Measurements from ENCODE around the gene SETBP1.

DNA sequence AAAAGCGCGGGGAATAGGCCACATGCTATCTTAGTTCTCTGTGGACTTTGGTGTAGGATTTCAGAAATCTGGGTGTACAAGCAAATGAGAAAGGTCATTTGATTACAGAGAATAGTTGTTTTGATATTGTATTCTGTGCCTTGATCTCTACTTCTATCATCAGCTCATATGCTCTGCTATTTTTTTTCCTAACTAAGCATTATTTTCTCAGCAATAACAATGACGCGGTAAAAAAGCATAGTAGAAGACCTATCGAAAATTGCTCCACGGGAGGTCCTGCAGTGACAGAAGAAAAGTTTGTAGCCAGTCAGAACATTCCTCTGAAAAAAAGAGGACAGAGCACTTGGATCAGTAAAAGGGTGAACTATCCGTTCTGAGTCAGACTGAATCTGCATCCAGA lies 2.8 kb upstream of the SETBP1 start:
- TF ChIP-seq POLR2A (IDR thresholded peaks at IDR 0.05): no peak
- TF ChIP-seq, protein P1, sequence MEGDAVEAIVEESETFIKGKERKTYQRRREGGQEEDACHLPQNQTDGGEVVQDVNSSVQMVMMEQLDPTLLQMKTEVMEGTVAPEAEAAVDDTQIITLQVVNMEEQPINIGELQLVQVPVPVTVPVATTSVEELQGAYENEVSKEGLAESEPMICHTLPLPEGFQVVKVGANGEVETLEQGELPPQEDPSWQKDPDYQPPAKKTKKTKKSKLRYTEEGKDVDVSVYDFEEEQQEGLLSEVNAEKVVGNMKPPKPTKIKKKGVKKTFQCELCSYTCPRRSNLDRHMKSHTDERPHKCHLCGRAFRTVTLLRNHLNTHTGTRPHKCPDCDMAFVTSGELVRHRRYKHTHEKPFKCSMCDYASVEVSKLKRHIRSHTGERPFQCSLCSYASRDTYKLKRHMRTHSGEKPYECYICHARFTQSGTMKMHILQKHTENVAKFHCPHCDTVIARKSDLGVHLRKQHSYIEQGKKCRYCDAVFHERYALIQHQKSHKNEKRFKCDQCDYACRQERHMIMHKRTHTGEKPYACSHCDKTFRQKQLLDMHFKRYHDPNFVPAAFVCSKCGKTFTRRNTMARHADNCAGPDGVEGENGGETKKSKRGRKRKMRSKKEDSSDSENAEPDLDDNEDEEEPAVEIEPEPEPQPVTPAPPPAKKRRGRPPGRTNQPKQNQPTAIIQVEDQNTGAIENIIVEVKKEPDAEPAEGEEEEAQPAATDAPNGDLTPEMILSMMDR (IDR thresholded peaks at IDR 0.05): no peak
- TF ChIP-seq POLR2AphosphoS5 (IDR thresholded peaks at IDR 0.05): no peak

Data from stomach (tissue), 4 donors.